D341Med (cell line): ENCODE results near the gene ZNF837.
"Not testable (repeated sequence)": the region's sequence is repeated elsewhere in the genome, so short reads cannot be mapped to it uniquely, and the experiment has no call there.

Experiments
- DNase-seq: peaks from one replicate; pipeline ENCODE4 v3.0.0; 2012; ENCODE audit warnings: low spot score

Gene ZNF837

DNA sequence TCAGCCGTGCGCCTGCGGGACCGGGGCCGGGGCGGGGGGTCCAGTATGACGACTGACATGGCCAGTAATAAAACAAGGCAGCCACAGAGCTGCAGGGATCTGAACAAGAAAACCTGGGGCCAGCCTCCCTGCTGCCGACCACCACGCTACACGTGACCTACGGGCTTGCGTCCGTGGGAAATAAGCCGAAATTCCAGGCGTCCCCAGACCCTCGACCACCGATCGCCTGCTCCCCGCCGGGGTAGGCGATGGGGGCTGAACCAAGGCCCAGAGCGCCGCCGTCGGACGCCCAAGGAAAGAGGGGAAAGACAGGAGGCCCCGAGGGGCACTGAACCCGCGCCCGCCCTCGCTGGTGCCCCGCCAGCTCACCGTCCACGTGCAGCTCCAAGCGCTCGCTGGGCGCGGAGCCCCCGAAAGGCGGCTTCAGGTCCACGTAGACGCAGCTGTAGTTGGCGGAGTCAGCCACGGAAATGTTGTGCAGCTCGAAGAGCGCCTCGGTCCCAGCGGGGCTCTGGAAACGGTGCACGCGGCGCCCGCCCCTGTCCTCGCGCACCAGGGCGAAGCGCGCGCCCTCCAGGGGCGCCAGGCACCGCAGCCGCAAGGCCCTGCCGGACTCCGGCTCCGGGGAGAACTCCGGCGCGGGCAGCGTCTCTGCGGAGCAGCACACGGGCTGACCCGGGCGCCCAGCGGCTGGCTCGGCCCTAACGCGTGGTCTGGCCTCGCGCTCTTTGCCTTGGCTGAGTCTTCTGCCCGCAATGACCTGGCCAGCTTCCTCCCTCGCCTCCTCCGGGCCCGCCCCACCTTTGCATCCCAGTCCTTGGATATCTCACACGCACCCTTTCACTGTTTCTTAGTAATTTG is 30.6 kb downstream of the ZNF837 start:
- no peak for DNase-seq

DNA sequence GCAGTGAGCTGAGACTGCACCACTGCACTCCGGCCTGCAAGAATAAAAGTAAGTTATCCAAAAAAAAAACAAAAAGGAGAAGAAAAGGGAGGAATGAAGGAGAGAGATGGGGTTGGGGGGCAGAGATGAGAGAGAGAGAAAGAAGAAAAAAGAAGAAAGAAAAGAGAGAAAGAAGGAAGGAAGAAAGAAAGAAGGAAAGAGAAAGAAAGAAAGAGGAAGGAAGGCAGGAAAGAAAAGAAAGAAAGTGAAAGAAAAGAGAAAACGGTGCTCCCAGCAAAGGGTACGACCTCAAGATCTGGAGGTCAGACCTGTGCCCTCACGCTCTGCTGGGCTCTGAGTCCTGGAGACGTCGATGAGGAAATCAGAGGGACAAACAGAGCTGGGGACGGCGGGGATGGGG is 31.2 kb downstream of the ZNF837 start:
- DNase-seq: no peak

DNA sequence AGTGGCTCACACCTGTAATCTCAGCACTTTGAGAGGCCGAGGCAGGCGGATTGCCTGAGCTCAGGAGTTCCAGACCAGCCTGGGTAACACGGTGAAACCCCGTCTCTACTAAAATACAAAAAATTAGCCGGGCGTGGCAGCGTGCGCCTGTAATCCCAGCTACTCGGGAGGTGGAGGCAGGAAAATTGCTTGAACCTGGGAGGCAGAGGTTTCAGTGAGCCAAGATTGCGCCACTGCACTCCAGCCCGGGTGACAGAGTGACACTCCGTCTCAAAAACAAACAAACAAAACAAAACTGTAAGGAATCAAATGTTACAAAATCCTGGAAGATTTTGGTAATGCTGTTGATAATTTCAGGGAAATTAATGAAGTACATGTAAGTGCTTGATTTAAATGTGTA is 32.8 kb downstream of the ZNF837 start:
- DNase-seq: not testable (repeated sequence)

DNA sequence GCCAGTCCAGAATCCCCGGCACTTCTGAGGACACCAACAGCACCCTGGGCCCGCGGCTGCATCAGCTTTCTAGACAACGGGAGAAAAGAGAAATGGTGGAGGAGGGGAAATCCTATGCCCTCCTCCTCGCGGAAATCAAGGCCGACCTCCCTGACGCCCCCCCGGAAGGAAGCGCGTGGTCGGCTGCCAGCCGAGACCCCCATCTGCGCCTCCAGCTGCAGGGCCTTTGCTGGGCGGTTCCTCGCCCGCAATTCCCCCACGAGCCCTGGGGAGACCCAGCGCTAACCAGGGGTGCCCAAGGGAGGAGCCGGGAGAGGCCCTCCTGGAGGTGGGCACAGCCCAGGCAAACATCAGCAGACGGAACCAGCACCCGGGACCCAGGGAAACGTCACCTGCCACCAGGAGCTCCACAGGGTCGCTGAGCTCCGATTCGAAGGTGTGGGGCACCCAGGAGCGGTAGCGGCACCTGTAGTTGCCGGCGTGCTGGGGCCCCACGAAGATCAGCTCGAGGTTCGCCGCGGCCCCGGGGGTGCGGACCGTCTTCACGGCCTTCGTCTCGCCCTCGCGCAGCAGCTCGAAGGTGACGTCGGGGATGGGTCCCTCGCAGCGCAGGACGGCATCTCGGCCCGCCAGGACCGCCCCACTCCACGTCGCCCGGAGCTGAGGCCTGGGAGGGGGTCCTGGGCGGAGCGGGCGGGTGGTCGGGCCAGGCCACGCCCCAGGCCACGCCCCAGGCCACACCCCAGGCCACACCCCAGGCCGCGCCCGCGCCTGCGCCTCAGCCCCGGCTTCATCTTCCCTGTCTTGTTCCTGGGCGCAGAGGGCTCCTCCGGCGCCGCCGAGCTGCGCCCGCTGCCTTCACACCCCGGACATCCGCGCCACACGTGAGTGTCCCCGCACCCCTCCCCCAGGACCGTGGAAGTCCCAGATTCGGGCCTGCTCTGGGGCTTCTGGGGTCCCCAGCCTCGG is 33.6 kb downstream of the ZNF837 start:
- peak; percentile 99 for DNase-seq

DNA sequence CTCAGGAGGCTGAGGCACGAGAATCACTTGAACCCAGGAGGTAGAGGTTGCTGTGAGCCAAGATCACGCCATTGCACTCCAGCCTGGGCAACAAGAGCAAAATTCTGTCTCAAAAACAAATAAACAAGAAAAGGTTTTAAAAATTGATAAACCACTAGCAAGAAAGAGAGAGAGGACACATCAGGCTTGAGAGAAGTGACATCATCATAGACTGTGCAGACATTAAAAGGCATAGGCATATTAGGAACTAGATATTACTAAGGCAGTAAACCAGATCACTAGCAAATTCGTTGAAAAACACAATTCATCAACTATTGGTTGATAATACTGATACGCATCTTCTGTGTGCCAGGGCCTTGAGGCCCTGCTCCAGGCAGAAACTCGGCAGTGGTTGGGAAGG is 35.3 kb downstream of the ZNF837 start:
- no peak for DNase-seq

DNA sequence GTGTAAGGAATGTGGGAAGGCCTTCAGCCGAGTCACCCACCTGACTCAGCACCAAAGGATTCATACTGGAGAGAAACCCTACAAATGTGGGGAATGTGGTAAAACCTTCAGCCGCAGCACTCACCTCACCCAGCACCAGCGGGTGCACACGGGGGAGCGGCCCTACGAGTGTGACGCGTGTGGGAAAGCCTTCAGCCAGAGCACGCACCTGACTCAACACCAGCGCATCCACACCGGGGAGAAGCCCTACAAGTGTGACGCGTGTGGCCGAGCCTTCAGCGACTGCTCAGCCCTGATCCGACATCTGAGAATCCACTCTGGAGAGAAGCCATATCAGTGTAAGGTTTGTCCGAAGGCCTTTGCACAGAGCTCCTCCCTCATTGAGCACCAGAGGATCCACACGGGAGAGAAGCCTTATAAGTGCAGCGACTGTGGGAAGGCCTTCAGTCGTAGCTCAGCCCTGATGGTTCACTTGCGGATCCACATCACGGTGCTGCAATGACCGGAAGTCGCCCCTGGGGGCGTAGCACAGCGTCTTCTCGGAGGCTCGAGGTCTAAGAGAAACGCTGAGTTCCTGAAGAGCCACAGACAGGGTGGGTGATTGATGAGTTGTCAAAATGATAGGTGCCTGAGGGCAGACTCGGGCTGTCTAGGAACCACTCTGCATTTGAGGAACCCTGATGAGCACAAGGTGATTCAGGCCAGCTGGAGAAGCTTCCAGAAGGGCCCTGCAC is 41.8 kb downstream of the ZNF837 start:
- no peak for DNase-seq

DNA sequence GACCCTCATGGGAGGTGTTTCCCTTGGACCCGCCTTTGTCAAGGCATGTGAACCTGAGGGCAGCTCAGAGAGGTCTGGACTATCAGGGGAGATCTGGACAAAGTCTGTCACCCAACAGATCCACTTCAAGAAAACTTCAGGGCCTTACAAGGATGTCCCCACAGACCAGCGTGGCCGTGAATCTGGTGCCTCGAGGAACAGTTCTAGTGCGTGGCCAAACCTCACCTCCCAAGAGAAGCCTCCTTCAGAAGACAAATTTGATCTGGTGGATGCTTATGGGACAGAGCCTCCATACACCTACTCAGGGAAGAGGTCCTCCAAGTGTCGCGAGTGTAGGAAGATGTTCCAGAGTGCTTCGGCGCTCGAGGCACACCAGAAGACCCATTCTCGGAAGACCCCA is 42.5 kb downstream of the ZNF837 start:
- DNase-seq: no peak

DNA sequence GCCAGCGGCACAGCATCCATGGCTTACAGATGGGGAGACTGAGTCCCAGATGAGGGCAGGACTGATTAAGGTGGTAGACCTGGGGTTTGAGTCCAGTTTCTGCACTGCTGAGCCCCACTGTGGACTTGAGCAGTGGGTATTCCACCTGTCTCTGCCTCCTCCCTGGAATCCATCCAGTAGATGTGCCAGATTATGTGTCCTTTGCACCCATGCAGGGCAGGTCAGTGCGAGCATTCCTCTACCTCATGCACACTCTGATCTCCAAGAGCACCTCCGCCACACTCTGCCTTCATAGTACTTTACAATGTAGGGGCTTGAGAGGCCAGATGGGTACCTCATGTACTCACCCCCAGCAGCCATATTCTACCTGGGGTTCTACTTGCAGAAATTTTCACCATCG is 44.0 kb downstream of the ZNF837 start:
- DNase-seq: no peak

DNA sequence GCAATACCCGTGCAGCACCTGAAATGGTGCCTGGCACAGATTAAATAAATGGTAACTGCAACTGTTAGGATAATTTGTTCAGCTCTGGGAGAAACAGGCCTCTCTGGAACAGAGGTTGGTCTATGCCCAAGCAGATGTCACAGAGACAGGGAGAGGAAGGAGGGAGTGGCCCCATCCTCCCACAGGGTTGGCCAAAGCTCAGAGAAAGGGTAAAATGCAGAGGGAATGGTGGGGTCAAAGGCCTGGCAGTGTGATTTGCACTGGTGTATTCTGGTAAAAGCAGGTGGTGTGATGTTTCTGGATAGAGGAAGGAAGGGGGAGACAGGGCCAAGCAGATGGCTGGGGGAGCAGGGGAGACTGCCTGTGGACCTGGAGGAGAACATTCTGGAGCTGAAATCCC is 44.6 kb downstream of the ZNF837 start:
- DNase-seq: no peak

DNA sequence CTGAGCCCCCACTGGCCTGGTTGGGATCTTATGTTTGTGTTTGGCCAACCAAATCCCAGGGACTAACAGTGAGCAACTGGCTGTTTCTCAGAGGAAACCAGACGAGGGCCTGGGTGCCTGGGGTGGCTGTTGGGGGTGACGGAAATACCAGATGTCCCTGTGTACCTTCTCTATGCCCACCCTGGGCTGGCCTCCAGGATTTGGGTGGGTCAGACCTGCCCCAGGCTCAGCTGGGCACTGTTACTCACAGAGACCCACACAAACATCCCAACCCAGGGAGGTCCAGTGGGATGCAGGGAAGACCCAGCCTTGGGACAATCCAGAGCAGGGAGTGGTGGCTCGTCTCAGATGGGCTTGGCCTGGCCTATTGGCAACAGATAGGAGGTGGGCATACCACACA is 45.2 kb downstream of the ZNF837 start:
- DNase-seq: no peak

DNA sequence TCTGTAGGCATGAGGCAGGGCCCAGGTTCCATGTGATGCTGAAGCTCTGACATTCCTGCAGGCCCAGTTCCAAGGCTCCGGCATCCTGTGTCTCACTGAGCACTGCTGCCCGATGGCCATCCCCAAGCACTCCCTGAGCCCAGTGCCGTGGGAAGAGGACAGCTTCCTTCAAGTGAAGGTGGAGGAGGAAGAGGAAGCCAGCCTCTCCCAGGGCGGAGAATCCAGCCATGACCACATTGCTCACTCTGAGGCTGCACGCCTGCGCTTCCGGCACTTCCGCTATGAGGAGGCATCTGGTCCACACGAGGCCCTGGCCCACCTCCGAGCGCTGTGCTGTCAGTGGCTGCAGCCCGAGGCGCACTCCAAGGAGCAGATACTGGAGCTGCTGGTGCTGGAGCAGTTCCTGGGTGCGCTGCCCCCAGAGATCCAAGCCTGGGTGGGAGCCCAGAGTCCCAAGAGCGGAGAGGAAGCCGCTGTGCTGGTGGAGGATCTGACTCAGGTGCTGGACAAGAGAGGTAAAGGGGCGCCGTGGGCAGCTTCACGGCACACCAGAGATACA is 46.1 kb downstream of the ZNF837 start:
- DNase-seq: no peak

DNA sequence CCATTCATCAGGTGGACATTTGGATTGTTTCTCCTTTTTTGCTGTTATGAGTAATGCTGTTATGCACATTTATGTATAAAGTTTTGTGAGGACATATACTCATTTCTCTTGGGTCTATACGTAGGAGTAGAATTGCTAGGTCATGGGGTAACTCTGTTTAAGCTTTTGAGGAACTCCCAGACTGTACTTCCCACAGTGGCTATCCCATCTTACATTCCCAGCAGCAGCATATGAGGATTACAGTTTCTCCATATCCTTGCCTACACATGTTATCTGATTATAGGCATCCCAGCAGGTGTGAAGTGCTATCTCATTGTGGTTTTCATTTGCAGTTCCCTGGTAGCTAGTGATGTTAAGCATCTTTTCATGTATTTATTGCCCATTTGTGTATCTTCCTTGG is 48.1 kb downstream of the ZNF837 start:
- DNase-seq: no peak

DNA sequence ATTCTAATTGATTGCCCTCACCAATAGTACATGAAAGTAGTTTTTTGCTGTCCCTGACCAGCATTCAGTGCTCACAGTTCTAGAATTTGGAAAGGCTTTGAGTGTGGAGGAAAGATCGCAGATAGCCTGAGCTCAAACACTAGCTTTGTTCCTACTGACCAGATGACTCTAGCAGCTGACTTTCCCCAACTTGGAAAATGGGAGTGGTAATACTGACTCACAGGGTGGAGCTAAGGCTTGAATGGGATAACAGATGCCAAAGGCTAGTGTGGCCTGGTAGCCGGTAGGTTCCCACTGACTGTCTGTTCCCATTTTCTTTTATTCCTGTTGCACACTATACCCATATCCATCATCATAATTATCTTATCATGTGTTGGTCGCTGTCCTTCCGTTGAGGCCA is 50.4 kb downstream of the ZNF837 start:
- DNase-seq: no peak

DNA sequence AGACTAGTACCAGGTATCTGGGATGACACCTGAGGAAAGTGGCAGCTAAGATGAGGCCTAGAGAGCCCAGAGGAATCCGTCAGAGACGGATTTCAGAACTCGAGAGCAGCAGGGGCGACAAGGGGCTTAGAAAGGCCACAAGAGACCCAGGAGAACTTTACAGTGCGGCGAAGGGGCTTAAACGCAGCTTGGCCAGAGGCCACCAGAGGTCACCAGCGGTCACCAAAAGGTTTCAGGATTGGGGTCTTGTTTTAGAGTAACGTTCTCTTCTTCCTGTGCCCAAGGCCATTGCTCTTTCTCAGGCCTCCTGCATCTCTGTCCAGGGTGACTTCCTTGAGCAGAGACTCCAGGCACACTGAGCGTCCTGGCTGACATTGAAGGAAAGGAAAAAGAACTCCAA is 51.8 kb downstream of the ZNF837 start:
- peak; percentile 44 for DNase-seq

DNA sequence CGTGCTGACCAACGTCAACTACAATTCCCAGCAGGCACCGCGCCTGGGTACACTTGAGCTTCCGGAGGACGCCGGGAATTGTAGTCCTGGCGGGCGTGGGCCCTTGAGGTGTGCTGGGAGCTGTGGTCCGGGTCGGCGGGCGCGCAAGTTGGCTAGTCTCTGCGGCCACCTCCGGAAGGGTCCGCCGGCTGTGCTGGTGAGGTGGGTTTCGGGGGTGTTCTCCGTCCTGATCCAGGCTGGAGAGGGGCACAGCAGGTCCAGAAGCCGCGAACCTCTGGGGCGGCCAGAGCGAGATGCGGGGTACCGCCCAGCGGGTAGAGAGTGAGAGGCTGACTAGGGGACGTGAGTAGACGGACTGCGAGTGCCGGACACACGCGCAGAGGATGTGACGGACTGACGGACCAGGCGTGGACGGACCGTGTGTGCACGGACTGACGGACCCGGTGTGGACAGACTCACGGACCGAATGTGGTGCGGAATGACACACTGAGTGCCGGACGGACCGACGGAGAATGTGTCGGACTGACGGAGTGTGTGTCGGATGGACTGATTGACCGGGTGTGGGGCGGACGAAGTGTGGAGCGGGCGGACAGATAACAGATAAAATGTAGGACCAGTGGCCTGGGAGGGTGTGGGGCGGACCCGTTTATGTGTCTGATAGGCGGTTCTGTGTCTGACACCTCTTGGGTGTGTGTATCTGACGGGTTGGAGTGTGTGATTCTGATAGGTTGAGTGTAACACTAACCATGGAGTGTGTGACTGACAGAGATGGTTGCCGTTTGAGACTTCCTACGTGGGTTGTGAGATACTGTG is 53.7 kb downstream of the ZNF837 start, which contains the start of gene ZSCAN22:
Gene ZSCAN22, plus strand, starts transcription at position 81 of the 813 bp plus-strand sequence. CDS start 7,809 bp downstream, outside the sequence.
- peak; percentile 96 for DNase-seq

DNA sequence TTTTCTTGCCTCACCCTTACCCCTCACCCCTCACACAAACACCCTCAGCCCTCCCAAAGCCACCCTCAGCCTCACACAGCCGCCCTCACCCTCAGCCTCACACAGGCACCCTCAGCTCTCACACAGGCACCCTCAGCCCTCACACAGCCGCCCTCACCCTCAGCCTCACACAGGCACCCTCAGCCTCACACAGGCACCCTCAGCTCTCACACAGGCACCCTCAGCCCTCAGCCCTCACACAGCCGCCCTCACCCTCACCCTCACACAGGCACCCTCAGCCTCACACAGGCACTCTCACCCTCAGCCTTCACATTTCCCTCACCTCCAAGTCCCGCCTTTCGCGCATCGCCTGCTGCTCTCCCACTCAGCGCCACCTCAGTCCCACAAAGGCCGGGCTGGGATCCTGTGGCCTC is 54.3 kb downstream of the ZNF837 start:
- no peak for DNase-seq

DNA sequence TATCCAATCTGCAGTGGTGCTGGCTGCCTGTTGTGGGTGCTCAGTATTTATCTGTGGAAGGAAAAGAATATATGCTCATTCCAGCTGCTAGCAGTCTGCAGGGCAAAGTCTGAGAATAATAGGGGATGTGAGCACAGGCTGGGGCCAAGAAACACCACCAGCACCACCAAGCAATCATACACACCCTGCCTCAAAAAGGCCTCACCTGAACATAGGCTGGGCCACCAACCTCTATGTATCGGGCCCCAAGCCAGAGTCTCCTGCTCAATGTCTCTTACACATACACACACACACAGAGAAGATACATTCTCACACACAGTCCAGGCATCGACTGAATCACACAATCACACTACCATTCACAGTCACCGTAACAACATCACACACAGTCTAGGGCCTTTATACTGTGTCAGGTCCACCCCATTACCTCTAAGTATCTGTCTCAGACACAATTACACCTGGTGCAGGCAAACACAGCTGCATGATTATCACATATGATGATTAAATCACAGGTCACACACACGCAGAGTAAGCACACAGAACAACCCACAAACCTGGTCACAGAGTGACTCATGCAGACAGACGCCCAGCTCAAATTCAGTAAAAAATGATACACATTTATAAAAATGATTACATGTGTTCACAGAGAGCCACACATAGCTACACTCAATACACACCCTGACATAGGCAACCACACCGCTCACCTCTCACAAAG is 55.4 kb downstream of the ZNF837 start:
- no peak for DNase-seq

DNA sequence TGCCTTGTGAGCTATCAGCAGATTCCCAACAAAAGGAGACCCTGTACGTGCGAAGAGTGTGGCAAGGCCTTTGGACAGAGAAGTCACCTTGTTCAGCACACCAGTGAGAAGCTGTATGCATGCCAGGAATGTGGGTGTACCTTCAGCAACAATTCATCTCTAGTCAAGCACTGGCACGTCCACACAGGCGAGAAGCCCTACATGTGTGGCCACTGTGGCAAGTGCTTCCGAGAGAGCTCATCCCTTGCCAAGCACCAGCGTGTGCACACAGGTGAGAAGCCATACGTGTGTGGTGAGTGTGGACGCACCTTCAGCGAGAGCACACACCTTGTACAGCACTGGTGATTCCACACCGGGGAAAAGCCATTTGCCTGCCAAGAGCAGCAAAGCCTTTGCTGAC is 61.6 kb downstream of the ZNF837 start:
- DNase-seq: no peak

DNA sequence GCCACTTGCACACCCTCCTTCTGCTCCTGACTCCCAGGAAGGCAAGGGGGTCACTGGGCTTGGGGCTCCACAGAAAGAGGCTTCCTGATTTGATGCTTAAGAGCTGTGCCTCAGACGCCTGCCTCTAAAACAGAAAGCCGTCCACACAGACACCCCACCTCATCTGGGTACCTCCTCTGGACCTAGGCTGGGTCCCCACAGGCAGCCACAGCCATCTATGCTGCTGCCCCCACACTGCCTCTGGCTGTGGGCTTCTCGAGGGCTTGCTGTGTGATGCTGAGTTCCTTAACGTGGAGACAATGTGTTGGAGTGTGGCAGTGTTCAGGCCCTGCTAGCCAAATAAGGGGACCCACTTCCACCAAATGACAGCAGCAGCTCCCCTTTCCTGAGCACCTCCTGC is 62.5 kb downstream of the ZNF837 start:
- DNase-seq: no peak
